GM21529 (cell line): ENCODE measurements around the gene TOP3B.

Source experiments
- ATAC-seq: cut with Tn5 transposase; IDR thresholded peaks from one replicate; pipeline ENCODE4 v1.9.1; 2021; ENCODE audit not compliant: unreplicated experiment

TOP3B gene

GRCh38 chr22:22011964-22012363 lies 29.4 kb upstream of the TOP3B start:
- no peak for ATAC-seq

GRCh38 chr22:22010358-22010757 lies 27.8 kb upstream of the TOP3B start:
- no peak for ATAC-seq

- ATAC-seq, result no peak
These were observed 27.1 kb upstream of the TOP3B start for GRCh38 chr22:22009661-22010060.

GRCh38 chr22:22006596-22006990 lies 24.0 kb upstream of the TOP3B start:
- ATAC-seq, result no peak

GRCh38 chr22:22005945-22006595 lies 23.5 kb upstream of the TOP3B start:
- no peak for ATAC-seq

GRCh38 chr22:22003233-22003632 lies 20.6 kb upstream of the TOP3B start:
- ATAC-seq, result no peak

- no peak for ATAC-seq
These were observed 20.0 kb upstream of the TOP3B start for GRCh38 chr22:22002526-22003055.

GRCh38 chr22:22001664-22002525 lies 19.3 kb upstream of the TOP3B start:
- no peak for ATAC-seq

- no peak for ATAC-seq
These were observed 16.1 kb upstream of the TOP3B start for GRCh38 chr22:21998595-21999247.

GRCh38 chr22:21996175-21996720 lies 13.7 kb upstream of the TOP3B start:
- no peak for ATAC-seq

GRCh38 chr22:21995660-21996059 lies 13.1 kb upstream of the TOP3B start:
- ATAC-seq, result no peak

- ATAC-seq, result no peak
These were observed 12.4 kb upstream of the TOP3B start for GRCh38 chr22:21994881-21995444.

GRCh38 chr22:21992593-21993237 lies 10.1 kb upstream of the TOP3B start:
- no peak for ATAC-seq

GRCh38 chr22:21991774-21992173 lies 9.2 kb upstream of the TOP3B start:
- ATAC-seq, result no peak

GRCh38 chr22:21991304-21991596 lies 8.7 kb upstream of the TOP3B start:
- no peak for ATAC-seq

- ATAC-seq, result no peak
These were observed 8.1 kb upstream of the TOP3B start for GRCh38 chr22:21990445-21991303.

GRCh38 chr22:21989049-21989448 lies 6.5 kb upstream of the TOP3B start:
- no peak for ATAC-seq

GRCh38 chr22:21985214-21985613 lies 2.6 kb upstream of the TOP3B start:
- no peak for ATAC-seq

- no peak for ATAC-seq
These were observed 2.2 kb upstream of the TOP3B start for GRCh38 chr22:21984793-21985192.

- no peak for ATAC-seq
These were observed 713 bp downstream of the TOP3B start for GRCh38 chr22:21981874-21982273.
